NT2/D1 (cell line): ENCODE measurements around the gene TXNDC2.

Experiments
- SUZ12 ChIP-seq: IDR thresholded peaks from 2 replicates; pipeline ENCODE4 v1.6.1; 2011; ENCODE audit not compliant: insufficient read length, insufficient read depth; ENCODE audit errors: extremely low read depth
- YY1 ChIP-seq: IDR thresholded peaks from 2 replicates; pipeline ENCODE4 v1.6.1; 2011; ENCODE audit not compliant: insufficient read length, insufficient read depth
- ZNF274 ChIP-seq: IDR thresholded peaks from 2 replicates; pipeline ENCODE4 v1.6.1; 2011; ENCODE audit warnings: mild to moderate bottlenecking, low read depth, low read length

GRCh38 chr18:9841752-9842151 is 44.0 kb upstream of the TXNDC2 start:
- no peak for TF ChIP-seq ZNF274
- TF ChIP-seq YY1, result no peak
- TF ChIP-seq SUZ12, result no peak
